Anterior cingulate cortex (tissue), 58 donors: Measurements from ENCODE around the gene RAB31.

Experiments
- DNase-seq, 58 donors: peaks; one replicate each; lab custom pipeline; 2025; lab: John Stamatoyannopoulos, UW

The RAB31 gene

DNA sequence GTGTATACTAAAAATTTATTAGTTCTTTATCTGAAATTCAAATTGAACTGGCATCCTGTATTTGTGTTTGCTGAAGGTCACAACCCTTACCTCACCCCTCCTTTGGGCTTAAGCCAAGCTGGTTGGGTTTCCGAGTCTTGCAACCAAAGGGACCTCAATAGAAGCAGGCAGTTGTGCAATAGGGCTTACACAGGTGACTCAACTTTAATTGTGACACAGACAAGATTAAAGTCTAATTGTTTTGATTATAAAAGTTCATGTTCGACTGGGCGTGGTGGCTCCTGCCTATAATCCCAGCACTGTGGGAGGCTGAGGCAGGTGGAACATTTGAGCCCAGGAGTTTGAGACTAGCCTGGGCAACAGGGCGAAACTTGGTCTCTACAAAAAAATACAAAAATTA, 71.5 kb downstream of the RAB31 start:
- no peak for DNase-seq

DNA sequence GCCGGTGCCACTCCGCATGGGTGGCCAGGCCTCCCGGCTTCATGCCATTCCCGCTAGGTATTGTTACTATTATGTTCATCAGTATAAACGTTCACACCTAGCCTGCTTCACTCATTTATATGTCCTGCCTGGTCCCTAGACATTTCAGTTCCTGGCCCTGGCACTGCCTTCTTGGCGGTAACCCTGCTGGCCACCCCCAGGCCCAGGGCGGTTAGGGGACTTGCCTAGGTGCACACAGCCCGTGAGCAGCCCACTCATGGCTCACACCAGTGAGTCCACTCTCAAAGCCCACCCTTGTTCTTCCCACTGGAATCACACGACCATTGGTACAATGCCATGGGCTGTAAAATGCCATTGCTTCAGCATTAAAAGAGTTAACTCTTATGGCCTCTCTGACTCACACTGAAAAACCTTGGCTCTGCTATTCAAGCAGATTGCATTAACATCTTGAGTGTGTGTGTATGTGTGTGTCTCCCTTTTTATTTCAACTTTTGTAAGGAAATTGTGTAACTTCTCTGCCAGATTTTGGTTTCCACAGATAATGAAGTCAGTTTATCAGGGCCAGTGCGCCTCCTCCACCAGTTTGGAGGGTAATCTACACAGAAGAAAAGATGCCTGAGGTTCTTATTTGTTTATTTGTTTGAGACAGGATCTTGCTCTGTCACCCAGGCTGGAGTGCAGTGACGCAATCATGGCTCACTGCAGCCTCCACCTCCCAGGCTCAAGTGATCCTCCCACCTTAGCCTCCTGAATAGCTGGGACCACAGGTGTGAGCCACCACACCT, 74.2 kb downstream of the RAB31 start:
- DNase-seq, result no peak

DNA sequence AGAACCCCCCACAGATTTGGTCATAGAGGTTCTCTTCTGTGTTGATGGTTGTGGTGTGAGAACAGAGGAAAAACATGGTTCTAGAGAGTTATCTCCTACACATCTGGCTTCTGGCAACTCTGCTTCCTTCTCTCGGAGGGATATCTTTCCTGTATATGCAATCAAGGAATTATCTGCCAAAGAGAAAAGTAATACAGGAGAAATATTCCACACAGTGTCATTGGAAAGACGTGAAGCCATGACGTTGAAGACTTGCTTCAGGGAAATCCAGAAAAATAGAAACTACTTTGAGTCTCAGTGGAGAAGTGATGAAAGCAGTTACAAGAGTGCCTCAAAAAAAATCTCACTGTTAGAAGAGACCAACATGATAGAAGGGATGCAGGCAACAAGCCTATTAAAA, 78.5 kb downstream of the RAB31 start:
- DNase-seq, result no peak

DNA sequence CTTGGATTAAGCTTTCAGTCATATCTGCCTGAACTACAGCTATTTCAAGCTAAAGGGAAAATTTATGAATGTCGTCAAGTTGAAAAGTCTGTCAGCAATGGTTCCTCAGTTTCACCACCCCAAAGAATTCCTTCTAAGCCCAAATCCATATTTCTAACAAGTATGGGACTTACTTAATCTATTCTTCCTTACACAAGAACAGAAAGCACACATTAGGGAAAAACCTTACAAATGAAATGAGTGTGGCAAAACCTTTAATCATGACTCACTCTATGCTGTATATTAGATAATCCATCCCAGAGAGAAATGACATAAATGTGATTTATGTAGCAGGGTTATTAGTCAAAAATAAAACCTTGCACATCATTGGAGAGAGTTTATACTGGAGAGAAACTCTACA, 78.9 kb downstream of the RAB31 start:
- DNase-seq, result no peak

DNA sequence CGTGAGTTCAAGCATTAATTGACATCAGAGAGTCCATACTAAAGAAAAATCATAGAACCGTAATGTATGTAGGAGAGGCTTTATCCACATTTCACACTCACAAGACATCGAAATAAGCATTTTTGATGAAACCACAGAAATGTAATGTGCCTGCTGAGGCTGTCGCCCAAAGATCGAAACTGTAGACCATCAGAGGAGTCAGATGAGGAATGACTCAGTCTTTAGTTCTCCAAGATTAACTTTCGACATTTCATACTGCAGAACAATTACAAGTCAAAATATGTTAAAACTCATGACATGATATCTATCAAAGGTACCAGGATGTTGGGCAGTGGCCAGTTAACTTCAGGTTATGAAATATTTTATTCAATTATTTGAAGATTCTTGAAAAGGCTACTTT, 79.6 kb downstream of the RAB31 start:
- no peak for DNase-seq

DNA sequence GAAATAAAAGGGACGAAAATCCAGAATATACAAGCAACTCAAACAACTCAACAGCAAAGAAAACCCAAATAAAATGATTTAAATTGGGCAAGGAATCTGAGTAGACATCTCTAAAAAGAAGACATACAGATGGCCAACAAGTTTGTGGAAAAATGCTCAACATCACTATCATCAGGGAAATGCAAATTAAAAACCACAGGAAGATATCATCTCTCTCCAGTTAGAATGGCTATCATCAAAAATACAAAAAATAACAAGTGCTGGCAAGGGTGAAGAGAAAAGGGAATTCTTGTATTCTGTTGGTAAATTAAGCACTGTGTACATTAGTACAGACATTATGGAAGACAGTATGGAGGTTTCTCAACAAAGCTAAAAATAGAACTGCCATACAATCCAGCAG, 80.0 kb downstream of the RAB31 start:
- no peak for DNase-seq

DNA sequence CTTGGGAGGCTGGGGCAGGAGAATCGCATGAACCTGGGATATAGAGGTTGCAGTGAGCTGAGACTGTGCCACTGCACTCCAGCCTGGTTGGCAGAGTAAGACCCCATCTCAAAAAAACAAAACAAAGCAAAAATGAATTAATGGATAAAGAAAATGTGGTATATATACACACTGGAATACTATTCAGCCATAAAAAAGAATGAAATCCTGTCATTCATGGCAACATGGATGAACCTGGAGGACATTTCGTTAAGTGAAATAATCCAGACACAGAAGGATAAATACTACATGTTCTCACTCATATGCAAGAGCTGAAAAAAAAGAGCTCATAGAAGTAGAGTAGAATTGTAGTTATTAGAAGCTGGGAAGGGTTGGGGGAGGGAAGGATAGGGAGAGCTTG, 80.8 kb downstream of the RAB31 start:
- no peak for DNase-seq

DNA sequence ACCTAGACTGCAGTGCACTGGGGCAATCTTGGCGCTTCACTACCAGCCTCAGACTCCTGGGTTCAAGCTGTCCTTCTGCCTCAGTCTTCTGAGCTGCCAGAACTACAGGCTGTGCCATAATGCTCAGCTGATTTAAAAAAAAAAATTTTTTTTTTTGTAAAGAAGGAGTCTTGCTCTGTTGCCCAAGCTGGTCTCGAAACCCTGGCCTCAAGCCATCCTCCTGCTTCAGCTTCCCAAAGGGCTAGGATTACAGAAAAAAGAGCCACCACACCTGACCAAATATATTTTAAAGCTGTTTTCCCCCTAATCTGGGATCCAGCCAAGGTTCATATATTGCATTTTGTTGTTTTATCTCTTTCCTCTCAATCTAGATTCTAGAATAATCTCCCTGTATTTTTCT, 82.2 kb downstream of the RAB31 start:
- DNase-seq, result no peak

DNA sequence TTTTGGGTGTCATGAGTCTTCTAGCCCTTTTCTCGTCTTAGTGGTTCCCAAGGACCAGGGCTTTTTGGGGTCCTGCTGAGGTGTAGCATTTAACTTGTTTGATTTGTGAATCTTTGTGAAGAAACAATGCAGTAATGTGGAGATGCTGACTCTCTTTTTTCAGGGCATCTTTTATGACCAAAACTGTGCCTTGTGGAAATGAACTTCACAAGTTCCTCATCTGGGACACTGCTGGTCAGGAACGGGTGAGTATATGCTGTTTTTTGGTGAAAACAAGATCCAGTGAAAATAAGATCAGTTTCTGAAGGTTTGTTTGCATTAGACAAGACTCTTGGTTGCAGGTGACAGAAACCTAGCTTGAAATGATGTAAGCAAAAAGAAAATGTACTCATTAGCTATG, 83.9 kb downstream of the RAB31 start:
- DNase-seq, result no peak

DNA sequence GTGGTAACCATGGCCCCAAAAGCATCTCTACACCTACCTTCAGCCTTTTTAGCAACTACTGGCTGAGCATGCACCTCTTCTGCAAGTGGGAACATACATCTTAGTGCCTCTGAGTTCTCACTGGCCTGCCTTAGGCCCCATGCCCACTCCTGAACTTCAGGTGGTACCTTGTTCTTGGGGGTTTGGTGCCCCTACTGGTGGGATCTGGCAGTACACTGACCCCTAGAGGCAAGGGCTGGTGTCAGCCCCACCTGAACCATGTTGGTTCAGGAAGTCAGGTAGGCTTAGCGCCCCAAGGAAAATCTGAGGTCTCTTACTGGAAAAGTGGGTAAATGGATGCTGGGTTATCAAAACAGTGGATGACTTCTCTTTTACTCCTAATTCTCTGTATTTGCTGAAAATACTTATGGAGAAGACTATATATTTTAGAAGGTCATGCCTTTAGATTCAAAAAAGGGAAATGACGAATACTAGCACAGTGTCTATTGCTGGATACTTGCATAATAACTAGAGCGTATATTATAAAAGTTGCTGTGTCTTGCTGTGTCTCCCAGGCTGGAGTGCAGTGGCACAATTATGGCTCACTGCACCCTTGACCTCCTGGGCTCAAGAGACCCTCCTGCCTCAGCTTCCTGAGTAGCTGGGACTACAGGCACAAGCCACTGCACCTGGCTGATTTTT, 84.6 kb downstream of the RAB31 start:
- DNase-seq, result no peak

DNA sequence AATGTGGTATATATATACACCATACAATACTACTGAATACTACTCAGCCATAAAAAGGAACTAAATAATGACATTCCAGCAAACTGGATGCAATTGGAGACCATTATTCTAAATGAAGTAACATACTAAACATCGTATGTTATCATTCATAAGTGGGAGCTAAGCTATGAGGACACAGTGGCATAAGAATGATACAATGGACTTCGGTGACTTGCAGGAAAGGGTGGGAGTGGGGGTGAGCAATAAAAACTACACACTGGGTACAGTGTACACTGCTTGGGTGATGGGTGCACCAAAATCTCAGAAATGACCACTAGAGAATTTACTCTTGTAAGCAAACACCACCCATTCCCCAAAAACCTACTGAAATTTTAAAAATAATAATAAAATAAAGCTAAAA, 87.9 kb downstream of the RAB31 start:
- no peak for DNase-seq

DNA sequence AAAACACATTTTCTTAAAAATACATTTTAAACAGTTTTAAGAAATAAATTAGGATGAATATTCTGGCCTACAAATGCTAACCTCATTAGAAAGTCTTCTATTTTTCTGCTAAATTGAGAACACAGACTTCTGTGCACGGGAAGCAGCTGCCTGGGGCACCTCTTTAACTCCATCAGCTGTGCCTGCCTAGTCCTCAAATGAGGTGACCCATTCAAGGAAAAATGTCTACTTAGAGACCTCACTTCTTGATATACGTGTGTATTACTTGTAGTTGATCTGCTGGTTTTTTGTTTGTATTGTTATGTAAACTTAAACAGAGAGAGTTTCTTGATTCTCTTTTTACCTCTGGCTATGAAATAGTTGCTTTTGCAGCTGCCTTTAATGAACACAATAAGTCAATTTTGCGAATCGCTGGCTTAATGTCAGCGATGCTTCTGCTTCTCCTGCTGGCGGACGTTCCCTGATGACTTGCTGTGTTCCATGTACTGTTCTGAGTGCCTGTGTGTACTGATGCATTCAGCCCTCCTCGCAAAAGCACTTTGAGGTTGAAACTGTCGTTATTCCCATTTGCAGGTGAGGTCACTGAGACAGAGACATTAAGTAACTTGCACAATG, 88.9 kb downstream of the RAB31 start:
- DNase-seq, result peak in 35 of 58 donors; percentile 9 to 78 (median 39)

DNA sequence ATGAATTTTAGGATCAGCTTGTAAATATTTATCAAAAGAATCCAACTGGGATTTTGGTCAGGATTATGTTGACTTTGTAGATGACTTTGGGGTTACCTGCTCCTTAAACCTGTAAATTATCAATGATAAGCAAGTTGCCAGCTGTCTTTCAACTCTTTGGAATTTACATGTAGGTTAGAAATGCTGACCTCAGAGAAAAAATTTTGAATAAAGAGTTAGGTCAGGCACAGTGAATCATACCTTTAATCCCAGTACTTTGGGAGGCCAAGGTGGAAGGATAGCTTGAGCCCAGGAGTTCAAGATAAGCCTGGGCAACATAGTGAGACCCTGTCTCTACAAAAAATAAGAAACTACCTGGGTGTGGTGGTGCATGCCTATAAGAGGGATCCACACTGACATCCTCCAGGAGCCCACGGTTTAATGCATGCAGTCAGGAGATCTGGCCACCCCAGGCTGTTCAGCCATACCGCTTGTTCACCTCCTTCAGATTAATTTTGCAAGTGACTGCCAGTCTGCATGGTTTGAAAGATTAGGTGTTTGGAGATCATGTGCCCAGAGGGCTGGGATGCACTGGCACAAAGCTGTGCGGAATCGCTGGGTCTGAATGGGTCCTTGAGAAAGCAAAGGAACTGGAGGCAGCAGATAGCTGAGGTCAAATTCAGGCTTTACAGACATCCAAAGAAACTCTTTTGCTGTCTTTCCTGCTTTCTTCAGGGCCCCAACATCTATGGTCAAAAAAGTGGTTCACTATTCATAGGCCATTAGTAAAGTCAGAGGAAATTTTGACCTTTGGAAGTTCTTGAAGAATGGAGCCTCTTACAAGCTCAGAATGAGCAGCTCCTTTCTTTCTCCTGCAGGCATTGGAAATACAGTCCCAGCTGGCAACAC, 94.3 kb downstream of the RAB31 start:
- DNase-seq, result no peak

DNA sequence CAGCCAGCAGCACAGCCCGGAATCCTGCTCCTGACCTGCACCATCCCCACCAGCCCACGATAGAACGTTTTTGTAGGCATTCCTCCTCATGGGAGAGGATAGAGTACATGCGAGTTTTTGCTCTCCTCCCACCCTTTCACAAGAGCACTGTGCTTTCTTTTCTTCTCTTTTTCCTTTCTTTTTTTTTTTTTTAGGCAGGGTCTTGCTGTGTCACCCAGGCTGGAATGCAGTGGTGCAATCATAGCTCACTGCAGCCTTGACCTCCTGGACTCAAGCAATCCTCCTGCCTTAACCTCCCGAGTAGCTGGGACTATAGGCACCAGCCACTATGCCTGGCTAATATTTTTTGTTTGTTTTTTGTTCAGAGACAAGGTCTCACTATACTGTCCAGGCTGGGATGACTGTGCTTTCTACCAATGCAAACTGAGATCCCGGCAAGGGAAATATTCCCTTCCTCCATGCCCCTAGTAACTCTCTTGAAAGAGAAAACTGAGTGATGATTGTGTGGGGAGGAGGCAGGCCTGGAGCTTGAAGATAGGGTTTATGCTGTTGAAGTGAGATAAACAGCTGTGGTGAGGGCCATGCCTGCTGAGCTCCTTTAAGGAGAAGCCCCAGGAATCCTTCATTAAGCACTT, 95.1 kb downstream of the RAB31 start:
- DNase-seq, result no peak

DNA sequence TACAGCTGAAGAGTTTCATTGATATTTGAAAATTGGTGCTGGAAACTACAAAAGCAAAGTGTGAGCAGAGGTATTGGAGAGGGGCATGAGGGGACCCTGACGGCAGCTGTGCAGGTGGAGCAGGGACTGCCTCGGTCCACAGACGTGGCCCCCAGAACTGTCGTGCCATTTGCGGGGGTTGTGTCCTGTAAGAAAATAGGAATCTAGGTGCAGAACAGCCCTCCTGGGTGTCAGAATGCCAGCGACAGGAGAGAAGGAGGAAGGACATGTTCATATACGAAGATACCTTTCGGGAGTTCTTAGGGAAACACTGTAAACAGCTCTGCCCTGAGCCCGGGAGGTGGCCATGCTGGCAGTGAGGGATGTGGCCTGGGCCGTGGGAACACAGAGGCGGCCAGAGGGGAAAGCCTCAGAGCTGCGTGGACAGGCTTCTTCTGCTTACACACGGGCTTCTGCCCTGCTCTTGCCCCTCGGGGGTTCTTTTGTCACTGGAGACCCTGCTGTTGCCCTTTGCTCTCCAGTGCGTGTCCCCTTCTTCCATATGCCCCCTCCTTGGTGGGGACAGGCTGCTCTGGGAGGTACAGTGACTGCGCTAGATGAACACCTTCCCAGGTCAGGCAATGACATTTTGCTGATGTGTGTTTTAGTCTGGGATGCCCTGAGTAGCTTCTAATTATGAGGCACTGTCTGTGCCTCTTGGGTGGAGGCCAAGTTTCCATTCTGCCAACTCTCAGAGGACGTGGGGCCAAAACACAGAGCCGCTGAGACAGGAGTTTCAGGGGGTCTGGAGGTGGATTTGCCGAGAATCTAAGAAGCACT, 95.8 kb downstream of the RAB31 start:
- DNase-seq, result peak in 14 of 58 donors; percentile 17 to 65 (median 38)

DNA sequence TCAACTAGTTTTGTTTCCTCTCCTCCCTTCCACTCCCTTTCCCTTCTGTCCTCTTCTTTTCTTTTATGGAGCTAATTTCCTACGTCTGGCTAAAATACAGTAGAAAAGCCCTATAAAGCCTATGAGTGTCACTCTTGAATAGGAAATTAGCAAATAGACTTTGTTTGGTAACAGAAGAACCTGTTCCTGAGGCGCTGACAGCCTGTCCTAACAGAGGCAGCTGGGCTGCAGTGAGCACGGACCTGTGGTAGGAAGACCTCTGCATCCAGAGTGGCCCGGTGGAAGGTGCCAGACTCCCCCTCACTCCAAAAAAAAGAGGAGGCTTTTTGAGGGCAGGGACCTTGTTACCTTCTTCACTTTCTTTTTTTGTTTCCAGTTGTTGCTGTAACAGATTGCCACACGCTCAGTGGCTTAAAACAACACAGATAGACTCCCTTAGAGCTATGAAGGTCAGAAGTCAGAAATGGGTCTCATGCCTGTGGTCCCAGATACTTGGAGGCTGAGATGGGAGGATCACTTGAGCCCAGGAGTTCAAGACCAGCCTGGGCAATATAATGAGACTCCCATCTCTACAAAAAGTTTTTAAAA, 96.5 kb downstream of the RAB31 start:
- DNase-seq, result no peak

DNA sequence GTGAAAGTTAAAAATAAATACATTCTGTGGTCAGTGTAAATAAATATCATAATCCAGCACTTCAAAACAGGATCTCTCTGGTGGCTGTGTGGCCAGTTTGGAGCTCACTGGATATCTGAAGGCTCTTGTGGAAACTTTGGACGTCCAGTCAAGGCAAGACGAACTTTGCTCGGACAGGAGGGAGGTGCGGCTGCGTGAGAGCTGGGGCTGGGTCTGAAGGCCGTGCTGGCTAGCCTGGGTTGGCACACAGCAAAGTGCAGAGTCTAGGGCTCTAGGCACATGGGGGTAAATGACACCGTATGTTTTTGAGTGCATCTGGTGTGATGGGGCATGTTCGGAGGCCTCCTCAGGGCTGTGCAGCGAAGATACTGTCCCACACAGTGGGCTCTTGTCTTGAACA, 98.8 kb downstream of the RAB31 start:
- DNase-seq, result no peak

DNA sequence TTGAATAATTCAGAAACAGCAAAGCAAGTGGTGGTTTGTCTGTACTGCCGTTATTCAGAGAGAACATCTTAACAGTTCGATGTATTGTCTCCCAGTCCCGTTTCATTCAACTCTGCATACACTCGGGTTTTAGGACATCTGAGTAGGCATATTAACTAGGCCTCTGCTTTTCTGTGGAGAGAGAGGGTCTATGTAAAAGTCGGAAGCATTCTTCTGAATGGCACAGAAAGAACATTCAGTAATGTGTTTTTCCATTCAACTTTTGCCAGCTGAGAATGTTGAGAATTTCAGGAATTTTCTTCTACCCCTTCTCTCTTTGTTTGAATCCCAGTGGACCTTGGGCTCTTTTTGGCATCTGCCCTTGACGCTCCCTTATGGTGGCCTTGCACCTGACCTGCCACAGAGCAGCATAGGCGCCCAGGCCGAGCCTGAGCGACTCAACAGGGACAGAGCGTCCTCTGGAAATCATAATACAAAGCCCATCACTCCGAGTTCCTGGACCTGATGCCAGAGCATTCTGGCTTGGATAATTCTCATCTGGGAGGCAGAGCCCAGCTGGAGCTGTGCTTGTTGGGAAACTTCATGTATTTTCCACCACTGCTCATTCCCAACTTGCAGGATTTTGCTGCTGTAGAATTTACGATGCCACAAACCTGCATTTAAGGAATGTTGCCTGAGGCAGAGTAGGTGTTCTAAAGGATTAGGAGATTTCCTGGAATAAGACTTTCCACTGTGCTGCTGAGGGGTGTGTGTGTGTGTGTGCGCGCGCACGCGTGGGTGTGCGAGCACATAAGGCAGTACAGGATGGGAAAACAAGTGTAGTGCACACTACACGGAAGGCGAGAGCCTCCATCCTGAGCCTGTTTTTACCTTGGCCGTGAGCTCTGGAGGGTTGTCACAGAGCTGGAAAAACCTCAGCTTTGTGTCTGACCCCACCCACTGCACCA, 100.5 kb downstream of the RAB31 start:
- peak in 28 of 58 donors; percentile 22 to 79 (median 44) for DNase-seq
